HS-5 (cell line): ENCODE measurements around the gene FLVCR2.
"Not testable (repeated sequence)": the region's sequence is repeated elsewhere in the genome, so short reads cannot be mapped to it uniquely, and the experiment has no call there.

Experiments used
- DNase-seq: peaks from one replicate; pipeline ENCODE4 v3.0.0-alpha.2; 2012; ENCODE audit warnings: low read depth

FLVCR2 gene

DNA sequence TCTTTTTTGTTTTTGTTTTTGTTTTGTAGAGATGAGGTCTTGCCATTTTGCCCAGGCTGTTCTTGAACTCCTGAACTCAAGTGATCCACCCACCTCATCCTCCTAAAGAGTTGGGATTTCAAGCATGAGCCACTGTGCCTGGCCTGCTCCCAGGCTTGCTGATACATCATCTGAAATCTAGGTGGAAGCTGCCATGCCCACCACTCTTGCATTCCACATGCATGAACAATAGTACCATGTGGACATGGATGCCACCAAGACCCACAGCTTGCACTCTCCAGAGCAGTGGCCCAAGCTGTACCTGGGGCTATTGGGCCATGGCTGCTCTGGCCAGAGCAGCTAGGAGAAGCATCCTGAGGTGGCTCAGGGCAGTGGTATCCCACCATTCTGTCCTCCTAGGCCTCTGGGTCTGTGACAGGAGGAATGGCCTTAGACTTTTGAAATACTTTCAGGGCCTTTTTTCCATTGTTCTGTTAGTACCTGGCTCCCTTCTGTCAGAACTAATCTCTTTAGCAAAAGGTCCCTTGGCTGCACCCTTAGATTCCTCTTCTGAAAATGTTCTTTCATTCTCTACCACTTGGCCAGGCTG, 13.7 kb downstream of the FLVCR2 start:
- DNase-seq: no peak

DNA sequence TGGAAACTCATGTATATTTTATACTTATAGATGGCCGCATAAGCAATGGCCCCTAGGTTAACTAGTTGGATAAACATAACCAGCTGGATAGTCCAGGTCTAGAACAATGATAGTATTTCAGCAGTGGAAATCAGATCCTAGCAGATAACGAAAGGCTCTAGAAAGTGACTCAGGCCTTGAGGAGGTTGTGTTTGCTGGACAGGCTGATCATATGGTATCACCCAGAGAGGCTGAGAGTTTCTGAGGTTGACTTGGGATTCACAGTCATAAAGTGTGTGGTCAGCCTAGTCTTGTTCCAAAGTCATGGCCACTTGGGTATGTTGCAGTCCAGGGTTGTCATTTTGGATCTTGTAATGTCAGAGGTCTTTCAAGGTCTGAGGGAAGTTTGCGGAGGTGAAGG, 16.8 kb downstream of the FLVCR2 start:
- no peak for DNase-seq

DNA sequence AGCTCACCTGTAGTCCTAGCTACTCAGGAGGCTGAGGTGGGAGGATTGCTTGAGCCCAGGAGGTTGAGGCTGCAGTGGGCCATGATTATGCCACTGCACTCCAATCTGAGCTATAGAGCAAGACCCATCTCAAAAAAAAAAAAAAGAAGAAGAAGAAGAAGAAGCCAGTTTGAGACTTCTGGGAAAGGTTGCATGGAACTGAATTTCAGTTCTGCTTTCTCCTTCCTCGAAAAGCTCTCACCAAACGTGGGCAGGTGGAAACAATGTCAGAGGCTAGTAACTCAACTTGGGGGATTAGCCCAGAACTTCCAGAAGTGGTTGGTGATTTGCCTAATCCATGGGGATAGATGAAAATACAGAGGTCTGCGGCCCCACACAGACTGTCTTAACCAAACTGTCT, 18.7 kb downstream of the FLVCR2 start:
- DNase-seq: no peak

DNA sequence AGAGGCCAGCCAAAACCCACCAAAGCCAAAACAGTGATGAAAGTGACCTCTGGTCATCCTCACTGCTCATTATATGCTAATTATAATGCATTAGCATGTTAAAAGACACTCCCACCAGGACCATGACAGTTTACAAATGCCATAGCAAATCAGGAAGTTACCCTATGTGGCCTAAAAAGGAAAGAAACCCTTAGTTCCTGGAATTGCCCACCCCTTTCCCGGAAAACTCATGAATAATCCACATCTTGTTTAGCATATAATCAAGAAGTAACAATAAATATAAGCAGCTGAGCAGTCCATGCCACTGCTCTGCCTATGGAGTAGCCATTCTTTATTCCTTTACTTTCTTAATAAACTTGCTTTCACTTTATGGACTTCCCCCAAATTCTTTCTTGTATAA, 21.7 kb downstream of the FLVCR2 start:
- not testable (repeated sequence) for DNase-seq

- not testable (repeated sequence) for DNase-seq
These were observed 22.6 kb downstream of the FLVCR2 start for GRCh38 chr14:75601061-75601460.

GRCh38 chr14:75602503-75602902, 24.1 kb downstream of the FLVCR2 start:
- DNase-seq: no peak

- no peak for DNase-seq
These were observed 26.8 kb downstream of the FLVCR2 start for GRCh38 chr14:75604979-75605851.

- DNase-seq: no peak
These were observed 27.5 kb downstream of the FLVCR2 start for GRCh38 chr14:75605916-75606315.

GRCh38 chr14:75607044-75607443, 28.6 kb downstream of the FLVCR2 start:
- no peak for DNase-seq

DNA sequence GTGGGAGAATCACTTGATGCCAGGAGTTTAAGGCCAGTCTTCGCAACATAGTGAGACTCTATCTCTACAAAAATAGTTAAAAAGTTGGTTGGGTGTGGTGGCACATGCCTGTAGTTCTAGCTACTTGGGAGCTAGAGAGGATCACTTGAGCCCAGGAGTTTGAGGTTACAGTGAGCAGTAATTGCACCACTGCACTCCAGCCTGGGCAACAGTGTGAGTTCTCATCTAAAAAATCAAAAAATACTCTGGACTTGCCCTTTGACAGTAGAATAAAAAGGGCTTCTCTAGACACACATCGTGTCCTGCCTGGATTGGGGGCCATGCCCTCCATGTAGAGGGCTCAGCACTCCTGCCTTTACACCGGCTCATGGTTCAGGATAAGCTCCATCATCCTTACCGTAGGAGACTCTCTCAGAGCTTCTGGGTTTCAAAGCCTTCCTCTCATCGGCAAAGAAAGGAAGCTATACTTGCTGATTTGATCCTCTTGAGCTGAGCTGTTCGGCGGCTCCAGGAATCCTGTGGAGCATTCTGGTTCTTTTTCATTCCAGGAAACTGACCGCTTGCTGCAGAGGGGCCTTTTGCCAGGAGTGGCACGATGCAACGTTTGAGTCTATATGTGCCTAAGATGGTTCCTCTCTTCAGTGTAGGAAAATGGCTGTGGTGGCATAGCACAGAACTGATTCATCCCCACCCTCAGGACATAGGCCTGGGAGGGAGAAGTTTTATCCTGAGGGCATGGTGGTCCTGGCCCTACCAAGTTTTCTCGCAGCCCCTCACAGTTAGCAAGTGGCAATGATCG, 29.6 kb downstream of the FLVCR2 start:
- no peak for DNase-seq

- DNase-seq: no peak
These were observed 30.7 kb downstream of the FLVCR2 start for GRCh38 chr14:75609116-75609515.

DNA sequence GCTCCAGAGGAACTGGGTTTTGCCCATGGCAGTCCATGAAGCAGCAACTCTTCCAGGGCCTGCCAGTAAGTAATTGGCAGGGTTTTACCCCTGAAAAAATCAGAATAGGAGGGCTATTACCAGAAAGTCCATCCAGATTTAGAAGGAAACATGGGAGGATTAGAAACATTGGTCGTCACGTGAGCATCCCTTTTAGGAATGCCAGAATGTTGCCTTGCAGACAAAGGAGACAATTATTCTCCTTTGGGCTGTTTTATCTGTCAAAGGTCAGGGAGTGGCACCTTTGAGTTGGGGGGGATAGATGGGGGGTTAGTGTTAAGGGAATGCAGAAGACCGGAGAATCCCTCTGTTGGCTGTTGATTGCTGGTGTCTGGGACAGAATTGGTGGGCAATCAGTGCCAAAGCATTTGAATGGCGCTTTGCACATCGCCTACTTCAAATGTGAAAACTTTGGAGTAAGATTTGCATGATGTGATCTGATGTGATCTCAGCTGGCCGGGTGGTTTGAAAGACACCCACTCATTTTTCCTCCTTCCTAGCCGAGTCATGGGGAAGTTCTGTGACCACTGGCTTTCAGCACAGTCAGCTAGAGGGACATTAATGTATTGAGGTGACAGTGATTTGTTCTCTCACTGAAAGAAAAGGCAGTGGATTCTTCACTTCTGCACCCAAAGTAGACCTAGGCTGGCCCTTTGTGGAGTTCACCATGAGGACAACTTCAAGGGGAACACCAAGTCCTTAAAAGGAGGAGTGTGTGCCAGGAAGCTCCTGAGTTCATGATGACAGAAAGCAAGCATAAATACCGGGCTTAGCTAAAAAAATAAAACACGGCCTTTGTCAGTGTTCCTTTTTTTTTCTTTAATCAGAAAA, 31.4 kb downstream of the FLVCR2 start:
- DNase-seq: no peak

DNA sequence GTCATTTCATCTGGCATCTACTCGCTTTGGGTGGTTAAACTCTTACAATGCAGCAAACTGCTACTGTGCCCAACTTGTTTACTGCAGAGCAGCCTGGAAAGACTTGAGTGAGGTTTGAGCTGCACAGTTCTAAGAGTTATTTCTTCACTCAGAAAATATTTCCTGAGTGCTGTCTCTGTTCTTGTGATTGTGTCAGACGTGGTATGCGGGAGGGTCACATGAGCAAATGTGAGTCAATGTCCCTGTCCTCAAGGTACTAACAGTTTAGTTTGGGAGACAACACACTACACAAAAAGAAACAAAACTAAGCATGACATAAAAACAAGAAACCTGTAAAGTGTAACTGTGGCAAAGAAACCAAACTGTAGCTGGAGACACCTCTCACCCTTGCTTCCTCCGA, 32.4 kb downstream of the FLVCR2 start:
- DNase-seq: no peak

- DNase-seq: no peak
These were observed 33.7 kb downstream of the FLVCR2 start for GRCh38 chr14:75612157-75612556.

DNA sequence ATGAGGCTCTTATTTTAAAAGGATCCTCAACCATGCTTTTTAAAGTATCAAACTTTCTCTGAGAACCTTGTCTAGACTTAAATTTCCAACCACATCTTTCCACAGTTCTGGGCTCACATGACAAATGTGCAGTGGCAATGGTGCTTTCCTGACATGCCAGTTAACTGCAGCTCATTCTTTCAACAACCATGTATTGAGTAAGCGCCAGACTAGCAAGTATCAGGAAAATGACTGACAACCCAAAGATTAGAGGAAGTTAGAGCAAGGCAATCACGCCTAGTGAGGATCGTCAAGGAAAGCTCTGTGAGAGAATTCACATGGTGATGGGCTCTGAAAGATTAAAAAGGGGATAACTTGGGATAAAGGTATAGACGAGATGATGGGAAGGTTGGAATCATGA, 35.8 kb downstream of the FLVCR2 start:
- DNase-seq: no peak

- no peak for DNase-seq
These were observed 36.8 kb downstream of the FLVCR2 start for GRCh38 chr14:75615200-75615599.

DNA sequence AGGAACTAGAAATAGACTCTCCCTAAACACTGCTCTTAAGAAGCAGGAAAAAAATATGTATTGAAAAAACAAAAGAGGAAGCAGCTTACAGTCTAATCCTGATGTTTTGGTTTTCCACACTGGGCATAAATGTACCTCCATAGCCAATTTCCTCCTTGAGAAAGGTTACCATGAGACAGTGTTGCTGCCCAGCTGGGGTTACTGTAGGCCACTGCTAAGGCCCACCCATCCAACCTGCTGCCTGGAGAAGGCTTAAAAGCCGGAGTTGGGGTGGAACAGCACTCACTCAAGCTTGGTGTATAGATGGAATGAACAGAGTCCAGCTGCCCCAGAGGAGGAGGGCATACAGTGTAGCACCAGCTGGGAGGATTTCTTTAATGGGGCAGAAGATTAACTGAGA, 41.1 kb downstream of the FLVCR2 start:
- DNase-seq: no peak

- DNase-seq: no peak
These were observed 46.6 kb downstream of the FLVCR2 start for GRCh38 chr14:75625034-75625433.

- DNase-seq: no peak
These were observed 48.0 kb downstream of the FLVCR2 start for GRCh38 chr14:75626396-75626795.

DNA sequence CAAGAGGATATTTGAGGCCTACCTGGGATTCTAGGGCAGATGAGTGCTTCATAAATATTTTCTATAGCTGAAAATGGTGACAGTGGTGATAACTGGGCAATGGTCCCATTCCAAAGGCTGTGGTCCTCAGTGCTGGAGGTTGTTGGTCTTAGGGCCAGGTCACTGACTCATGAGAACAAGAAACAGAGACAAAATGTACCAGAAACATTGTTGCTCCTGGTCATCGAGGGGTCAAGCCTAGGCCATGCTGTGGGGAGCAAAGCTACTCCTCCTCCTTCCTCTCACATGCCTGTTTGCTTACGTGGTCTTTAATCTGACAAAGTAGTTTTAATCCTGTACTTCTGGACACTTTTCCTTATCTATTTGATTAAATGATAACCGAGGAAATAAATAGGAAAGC, 48.4 kb downstream of the FLVCR2 start:
- no peak for DNase-seq

GRCh38 chr14:75627406-75627805, 49.0 kb downstream of the FLVCR2 start:
- no peak for DNase-seq

GRCh38 chr14:75628816-75629215, 50.4 kb downstream of the FLVCR2 start:
- DNase-seq: no peak
